Prostate gland (tissue), 2 donors: ENCODE measurements around the gene LRRC4B. TPM values are rescaled to one million over a fixed set of nuclear protein-coding genes. Genes with fewer than 3 reads are reported as not detected.
A peak's percentile ranks its signal among the peaks of the same experiment; 100 is the strongest.

Source experiments
- DNase-seq: peaks from one replicate; pipeline ENCODE4 v3.0.0-alpha.2; 2019; ENCODE audit warnings: low spot score
- H3K27ac ChIP-seq, 2 donors: fragments of 200-600 bp; sonication (generic); 2 replicates each; pipeline ENCODE4 v1.5.1; 2017 to 2019
- H3K27me3 ChIP-seq: fragments of 200-600 bp; sonication (generic); replicated peaks from 2 replicates; pipeline ENCODE4 v1.5.1; 2019; ENCODE audit not compliant: insufficient read depth
- H3K36me3 ChIP-seq, 2 donors: fragments of 200-600 bp; sonication (generic); 1 replicate in 1 of 2; 2 replicates in 1 of 2; pipeline versions ENCODE4 v1.5.1 to v1.8.1; 2017 to 2019
- H3K4me1 ChIP-seq: fragments of 200-600 bp; sonication (generic); replicated peaks from 2 replicates; pipeline ENCODE4 v1.5.1; 2019
- H3K4me3 ChIP-seq, 2 donors: fragments of 200-600 bp; sonication (generic); 2 replicates each; pipeline ENCODE4 v1.5.1; 2017 to 2019
- H3K9me3 ChIP-seq: fragments of 200-600 bp; sonication (generic); 2 replicates; pipeline ENCODE4 v1.5.1; 2017
- CTCF ChIP-seq, 4 experiments: fragments of 200-600 bp in 2 of 4; fragments of 450-650 bp in 2 of 4; sonication (generic) in 2 of 4; IDR thresholded peaks; 1 replicate in 3 of 4; 2 replicates in 1 of 4; pipeline ENCODE4 v1.5.1; 2016 to 2019; ENCODE audit warnings: antibody characterized with exemption in 4 of 4, mild to moderate bottlenecking in 2 of 4, moderate library complexity in 2 of 4
- POLR2A ChIP-seq: fragments of 450-650 bp; IDR thresholded peaks from one replicate; pipeline ENCODE4 v1.6.1; 2016; ENCODE audit warnings: antibody characterized with exemption, mild to moderate bottlenecking
- POLR2AphosphoS5 ChIP-seq: sonication (generic); formaldehyde crosslinking; IDR thresholded peaks from one replicate; pipeline ENCODE4 v1.6.1; 2017; ENCODE audit warnings: antibody characterized with exemption
- WGBS: methylation state at CpG from one replicate; pipeline ENCODE4 v1.1.5; 2018; 5-methylcytosine and 5-hydroxymethylcytosine counted together
- intact Hi-C: fragments of 100-400 bp; cut with DNase I; formaldehyde crosslinking; loops from one replicate; pipeline ENCODE4 v1.14.2; 2022
- total RNA-seq, 2 donors: library from RNA; depleted of rRNA; stranded (reverse); fragments of >200 nt; gene quantifications; one replicate each; pipeline ENCODE4 v1.1.0, GENCODE V29; 2016

The LRRC4B gene
- total RNA-seq, 2 donors from 2014 or later: 5.6 to 7.9 TPM

- TF ChIP-seq POLR2A (peak; percentile 61), CTCF (IDR thresholded peaks at IDR 0.05) (peak in 1 of 4 experiments; percentile 41), POLR2AphosphoS5 (peak; percentile 98)
- WGBS: 1% methylated on average over 62 of the region's 69 CpGs
- H3K9me3 ChIP-seq: no peaks in the 10 kb centered on the region
- H3K4me3 ChIP-seq: peak within 1 kb of the TSS; percentile 49 to 54
- intact Hi-C loops: no loop called here
- no peaks in the 10 kb centered on the region for H3K36me3 ChIP-seq
- peaks cover 4% of the 10 kb centered on the region for H3K4me1 ChIP-seq
- H3K27me3 ChIP-seq: no peaks in the 10 kb centered on the region
- DNase-seq: peak; percentile 97
- peak within 1 kb of the TSS; percentile 49 to 73 for H3K27ac ChIP-seq
These were observed 57.0 kb downstream of the LRRC4B start, which contains the start of gene JOSD2 for GRCh38 chr19:50511069-50511822. JOSD2 (minus strand) TSS chr19:50511191; CDS start chr19:50510431, 760 bp downstream.

DNA sequence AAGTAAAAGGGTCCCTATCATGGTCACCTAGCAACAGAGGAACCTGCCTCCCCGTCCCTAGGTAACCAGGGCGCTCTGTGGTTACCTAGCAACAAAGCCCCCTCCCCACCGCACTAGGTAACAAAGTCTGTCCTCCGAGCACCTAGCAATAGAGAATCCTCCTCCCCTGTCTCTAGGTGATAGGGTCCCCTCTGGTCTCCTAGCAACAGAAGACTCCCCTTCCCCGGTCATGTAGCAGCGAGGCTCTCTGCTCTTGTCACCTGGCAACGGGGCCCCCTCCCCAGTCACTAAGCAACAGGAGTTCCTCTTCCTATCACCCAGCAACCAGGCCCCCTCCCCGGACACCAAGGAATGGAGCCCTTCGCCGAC lies 57.6 kb downstream of the LRRC4B start:
- Histone ChIP-seq H3K4me1 (peaks cover 4% of the 10 kb centered on the region), H3K27ac (peak overlapping the region; percentile 44 to 73), H3K4me3 (peak overlapping the region; percentile 49 to 54), H3K9me3 (no peaks in the 10 kb centered on the region), H3K27me3 (no peaks in the 10 kb centered on the region), H3K36me3 (no peaks in the 10 kb centered on the region)
- 4% methylated on average over 10 of the region's 10 CpGs for WGBS
- intact Hi-C loops: no loop called here
- TF ChIP-seq POLR2A: no peak
- TF ChIP-seq POLR2AphosphoS5: no peak
- no peak for TF ChIP-seq CTCF (IDR thresholded peaks at IDR 0.05)
- no peak for DNase-seq

- TF ChIP-seq CTCF (IDR thresholded peaks at IDR 0.05): no peak
- no peak for TF ChIP-seq POLR2A
- no peak for TF ChIP-seq POLR2AphosphoS5
- H3K4me1 ChIP-seq: peaks cover 4% of the 10 kb centered on the region
- H3K4me3 ChIP-seq: peak overlapping the region; percentile 49 to 54
- H3K27me3 ChIP-seq: no peaks in the 10 kb centered on the region
- DNase-seq: no peak
- no peaks in the 10 kb centered on the region for H3K9me3 ChIP-seq
- intact Hi-C loops: no loop called here
- no peaks in the 10 kb centered on the region for H3K36me3 ChIP-seq
- 44% methylated on average over 26 of the region's 26 CpGs for WGBS
- H3K27ac ChIP-seq: no peak overlapping the region
These were observed 58.0 kb downstream of the LRRC4B start for GRCh38 chr19:50510121-50510670.

DNA sequence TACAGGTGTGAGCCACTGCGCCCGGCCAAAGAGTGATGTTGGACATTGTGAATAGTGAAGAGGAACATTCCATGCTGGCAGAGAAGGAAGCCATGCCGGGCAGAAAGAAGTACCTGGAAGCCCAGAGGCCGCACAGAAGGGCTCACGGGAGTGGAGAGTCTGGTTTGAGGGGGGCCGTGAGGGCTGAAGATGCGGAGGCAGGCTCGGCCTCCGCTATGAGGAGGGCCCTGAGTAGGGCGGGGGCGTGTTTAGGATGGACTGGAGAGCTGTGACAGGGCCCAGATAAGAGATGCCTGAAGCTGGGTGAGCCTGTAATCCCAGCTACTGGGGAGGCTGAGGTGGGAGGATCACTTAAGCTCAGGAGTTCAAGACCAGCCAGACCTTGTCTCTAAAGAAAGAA lies 58.9 kb downstream of the LRRC4B start:
- Histone ChIP-seq H3K4me1 (peaks cover 4% of the 10 kb centered on the region), H3K9me3 (no peaks in the 10 kb centered on the region), H3K27ac (no peak overlapping the region), H3K36me3 (no peaks in the 10 kb centered on the region), H3K4me3 (no peak overlapping the region), H3K27me3 (no peaks in the 10 kb centered on the region)
- intact Hi-C loops: no loop called here
- 87% methylated on average over 11 of the region's 11 CpGs for WGBS
- no peak for DNase-seq
- no peak for TF ChIP-seq CTCF (IDR thresholded peaks at IDR 0.05)
- TF ChIP-seq POLR2AphosphoS5: no peak
- no peak for TF ChIP-seq POLR2A

GRCh38 chr19:50508843-50509190 lies 59.4 kb downstream of the LRRC4B start:
- no peaks in the 10 kb centered on the region for H3K9me3 ChIP-seq
- no peak overlapping the region for H3K27ac ChIP-seq
- H3K27me3 ChIP-seq: no peaks in the 10 kb centered on the region
- H3K36me3 ChIP-seq: no peaks in the 10 kb centered on the region
- intact Hi-C loops: no loop called here
- 93% methylated on average over 3 of the region's 3 CpGs for WGBS
- TF ChIP-seq POLR2A: no peak
- no peak for TF ChIP-seq CTCF (IDR thresholded peaks at IDR 0.05)
- no peak for TF ChIP-seq POLR2AphosphoS5
- no peak for DNase-seq
- H3K4me1 ChIP-seq: peaks cover 4% of the 10 kb centered on the region
- H3K4me3 ChIP-seq: no peak overlapping the region
